ENCODE data around the gene INF2. TPM values are rescaled to one million over a fixed set of nuclear protein-coding genes. Genes with fewer than 3 reads are reported as not detected.
A peak's percentile ranks its signal among the peaks of the same experiment; 100 is the strongest.

The INF2 gene
- total RNA-seq, 2 experiments from 2014 or later = 61.5 to 65.0 TPM

DNA sequence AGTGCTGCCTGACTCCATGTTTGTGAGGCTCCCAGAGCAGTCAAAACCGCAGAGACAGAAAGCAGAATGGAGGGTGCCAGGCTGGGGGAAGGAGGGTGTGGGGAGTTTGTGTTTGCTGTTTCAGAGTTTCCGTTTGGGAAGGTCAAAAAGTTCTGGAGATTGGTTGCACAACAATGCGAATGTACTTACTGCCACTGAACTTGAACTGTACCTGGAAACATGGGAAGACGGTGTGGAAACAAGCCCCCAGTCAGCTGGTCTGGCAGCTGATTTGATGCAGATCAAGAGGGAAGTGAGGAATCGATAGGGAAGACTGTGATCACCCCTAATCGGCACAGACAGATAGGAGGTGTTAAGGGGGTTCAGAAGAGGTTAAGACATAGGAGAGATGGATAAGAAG is 35.3 kb upstream of the INF2 start:
- DNase-seq (no peak), ATAC-seq (no peak)
- Mint-ChIP-seq H3K36me3 (ENCODE audit: low read depth) (no peaks in the 10 kb centered on the region), H3K9me3 (peaks cover 6% of the 10 kb centered on the region), H3K4me1 (ENCODE audit: low read depth) (peaks cover 26% of the 10 kb centered on the region), H3K27me3 (peaks cover 3% of the 10 kb centered on the region), H3K4me3 (no peak overlapping the region), H3K27ac (no peak overlapping the region)
- TF ChIP-seq, protein P1, sequence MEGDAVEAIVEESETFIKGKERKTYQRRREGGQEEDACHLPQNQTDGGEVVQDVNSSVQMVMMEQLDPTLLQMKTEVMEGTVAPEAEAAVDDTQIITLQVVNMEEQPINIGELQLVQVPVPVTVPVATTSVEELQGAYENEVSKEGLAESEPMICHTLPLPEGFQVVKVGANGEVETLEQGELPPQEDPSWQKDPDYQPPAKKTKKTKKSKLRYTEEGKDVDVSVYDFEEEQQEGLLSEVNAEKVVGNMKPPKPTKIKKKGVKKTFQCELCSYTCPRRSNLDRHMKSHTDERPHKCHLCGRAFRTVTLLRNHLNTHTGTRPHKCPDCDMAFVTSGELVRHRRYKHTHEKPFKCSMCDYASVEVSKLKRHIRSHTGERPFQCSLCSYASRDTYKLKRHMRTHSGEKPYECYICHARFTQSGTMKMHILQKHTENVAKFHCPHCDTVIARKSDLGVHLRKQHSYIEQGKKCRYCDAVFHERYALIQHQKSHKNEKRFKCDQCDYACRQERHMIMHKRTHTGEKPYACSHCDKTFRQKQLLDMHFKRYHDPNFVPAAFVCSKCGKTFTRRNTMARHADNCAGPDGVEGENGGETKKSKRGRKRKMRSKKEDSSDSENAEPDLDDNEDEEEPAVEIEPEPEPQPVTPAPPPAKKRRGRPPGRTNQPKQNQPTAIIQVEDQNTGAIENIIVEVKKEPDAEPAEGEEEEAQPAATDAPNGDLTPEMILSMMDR (IDR thresholded peaks at IDR 0.05) = no peak
- intact Hi-C loops (cut with micrococcal nuclease) = no loop called here
- ChIA-PET POLR2A (no interaction called here), CTCF (interaction anchor here (1.6 kb wide), 1 partner anchor 14 kb away, joined by 3 read pairs; no protein-coding TSS in a partner anchor)

DNA sequence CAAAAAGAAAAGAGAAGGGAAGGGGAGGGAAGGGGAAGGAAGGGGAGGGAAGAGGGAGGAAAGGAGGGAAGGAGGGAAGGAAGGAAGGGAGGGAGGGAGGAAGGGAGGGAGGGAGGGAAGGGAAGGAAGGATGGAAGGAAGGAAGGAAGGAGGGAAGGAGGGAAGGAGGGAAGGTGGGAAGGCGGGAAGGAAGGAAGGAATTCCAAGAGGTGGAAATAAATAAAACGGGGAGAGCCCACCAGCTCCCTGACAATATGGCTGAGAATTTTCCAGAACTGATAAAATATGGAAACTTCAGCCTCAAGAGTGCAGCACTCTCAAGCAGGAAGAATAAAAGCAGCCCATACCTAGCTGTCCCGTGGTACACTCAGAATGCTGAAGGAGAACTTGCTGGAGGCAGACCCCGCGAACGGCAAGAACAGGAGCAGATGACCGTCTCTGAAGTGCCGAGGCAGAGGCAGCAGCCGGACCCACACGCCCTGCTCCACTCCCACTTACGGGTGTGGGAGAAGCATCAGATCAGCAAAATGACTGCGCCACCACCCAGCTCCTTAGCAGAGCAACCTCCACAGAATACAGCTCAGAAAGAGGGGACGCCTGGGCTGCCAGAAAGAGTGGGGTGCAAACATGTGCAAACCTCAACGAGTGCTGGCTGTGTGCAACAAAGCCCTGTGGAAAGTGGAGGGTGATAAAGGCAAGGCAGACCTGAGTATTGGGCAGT is 34.1 kb upstream of the INF2 start:
- H3K36me3 Mint-ChIP-seq (ENCODE audit: low read depth) = no peaks in the 10 kb centered on the region
- ChIA-PET CTCF (interaction anchor here (0.8 to 1.6 kb wide), 3 partner anchors 15 to 68 kb away, joined by 3 to 5 read pairs (median 3); no protein-coding TSS in a partner anchor), POLR2A (interaction anchor here (0.6 to 1.3 kb wide), 2 partner anchors 9 to 35 kb away, joined by 3 read pairs; no protein-coding TSS in a partner anchor)
- no peak for DNase-seq
- no peaks in the 10 kb centered on the region for H3K27me3 Mint-ChIP-seq
- peaks cover 6% of the 10 kb centered on the region for H3K9me3 Mint-ChIP-seq
- intact Hi-C loops (cut with micrococcal nuclease) = no loop called here
- ATAC-seq = no peak
- TF ChIP-seq, protein P1 (IDR thresholded peaks at IDR 0.05) = no peak
- peaks cover 31% of the 10 kb centered on the region for H3K4me1 Mint-ChIP-seq (ENCODE audit: low read depth)
- no peak overlapping the region for H3K27ac Mint-ChIP-seq
- no peak overlapping the region for H3K4me3 Mint-ChIP-seq

DNA sequence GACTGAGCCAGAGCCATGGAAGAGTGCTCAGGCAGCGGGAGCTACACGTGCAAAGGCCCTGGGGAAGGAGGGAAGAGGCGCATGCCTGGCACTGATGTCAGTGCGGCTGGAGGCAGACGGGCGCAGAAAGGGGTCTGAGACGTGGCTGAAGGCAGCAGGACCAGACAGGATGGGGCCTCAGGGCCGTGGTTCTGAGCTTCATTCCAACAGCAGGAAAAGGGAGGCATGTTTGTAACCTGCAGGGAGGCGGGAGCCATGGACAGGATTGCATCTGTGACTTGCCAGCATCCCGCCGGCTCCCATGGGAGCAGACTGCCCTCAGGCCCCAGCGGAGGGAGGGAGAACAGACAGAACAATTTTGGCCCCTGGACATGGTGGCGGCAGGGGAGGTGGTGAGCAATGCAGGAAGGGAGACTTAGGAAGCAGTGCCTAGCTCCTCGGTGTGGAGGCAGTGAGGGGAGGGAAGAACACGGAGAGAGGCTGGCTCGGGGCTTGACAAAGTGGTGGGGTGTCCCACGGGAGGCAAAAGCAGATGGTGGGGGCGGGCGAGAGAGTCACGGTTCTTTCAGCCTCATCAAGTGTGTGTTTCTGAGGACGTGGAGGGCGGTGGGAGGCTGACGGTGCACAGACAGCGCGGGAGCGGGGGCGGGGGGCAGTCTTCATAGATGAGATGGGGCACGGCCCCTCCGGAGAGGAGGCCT is 33.3 kb upstream of the INF2 start:
- intact Hi-C loops (cut with micrococcal nuclease) = no loop called here
- H3K4me1 Mint-ChIP-seq (ENCODE audit: low read depth) = peaks cover 37% of the 10 kb centered on the region
- CTCF ChIA-PET = interaction anchor here (1.3 kb wide), 1 partner anchor 53 kb away, joined by 5 read pairs; no protein-coding TSS in a partner anchor

DNA sequence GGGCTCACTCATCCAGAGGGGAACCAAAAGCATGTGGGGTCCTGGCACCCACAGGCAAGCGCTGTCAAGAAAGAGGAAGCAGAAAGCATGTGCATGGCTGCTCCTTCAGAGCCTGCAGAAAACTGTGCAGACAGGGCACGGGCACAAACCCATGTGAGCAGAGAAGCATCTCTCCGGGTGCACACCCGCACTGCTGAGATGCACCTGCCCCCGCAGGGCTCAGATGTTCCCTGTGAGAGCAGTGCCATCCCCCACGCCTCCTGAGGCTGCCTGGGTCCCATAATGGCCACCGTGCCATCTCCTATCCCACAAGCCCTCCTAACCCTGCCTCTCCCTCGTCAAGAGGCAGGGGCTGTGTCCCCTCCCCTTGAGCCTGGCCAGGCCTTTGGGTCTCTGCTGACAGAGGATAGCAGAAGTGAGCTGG is 32.3 kb upstream of the INF2 start:
- ATAC-seq = peak; percentile 31
- ChIA-PET CTCF (interaction anchor here (1.3 to 2.0 kb wide), 3 partner anchors 9 to 52 kb away, joined by 3 to 5 read pairs (median 4); no protein-coding TSS in a partner anchor), POLR2A (interaction anchor here (1.3 kb wide), 2 partner anchors 20 to 22 kb away, joined by 3 to 7 read pairs; no protein-coding TSS in a partner anchor)
- Mint-ChIP-seq H3K36me3 (ENCODE audit: low read depth) (no peaks in the 10 kb centered on the region), H3K4me1 (ENCODE audit: low read depth) (peaks cover 37% of the 10 kb centered on the region), H3K27me3 (peaks cover 1% of the 10 kb centered on the region), H3K9me3 (peaks cover 9% of the 10 kb centered on the region), H3K27ac (no peak overlapping the region), H3K4me3 (no peak overlapping the region)
- intact Hi-C loops (cut with micrococcal nuclease) = no loop called here
- DNase-seq = peak; percentile 32
- TF ChIP-seq, protein P1 (IDR thresholded peaks at IDR 0.05) = no peak

More for the DNA sequence above, 33.3 kb upstream of the INF2 start:
- peaks cover 1% of the 10 kb centered on the region for H3K27me3 Mint-ChIP-seq
- H3K4me3 Mint-ChIP-seq = no peak overlapping the region
- H3K27ac Mint-ChIP-seq = no peak overlapping the region
- no peak for ATAC-seq
- TF ChIP-seq, protein P1 (IDR thresholded peaks at IDR 0.05) = no peak
- no peak for DNase-seq
- H3K9me3 Mint-ChIP-seq = peaks cover 6% of the 10 kb centered on the region
- no peaks in the 10 kb centered on the region for H3K36me3 Mint-ChIP-seq (ENCODE audit: low read depth)
- POLR2A ChIA-PET = interaction anchor here (0.6 to 1.3 kb wide), 2 partner anchors 10 to 34 kb away, joined by 3 read pairs; no protein-coding TSS in a partner anchor
